Measurements from ENCODE around the gene L1CAM.

- TF ChIP-seq CTCF (conservative IDR thresholded peaks at IDR 0.05; ENCODE audit: low read length) (no peak), EZH2phosphoT487 (IDR thresholded peaks at IDR 0.05; ENCODE audit: borderline replicate concordance, low read depth, low read length) (no peak)
Observed at GRCh38 chrX:153824348-153824747, 61.6 kb downstream of the L1CAM start.
